ENCODE data around the gene TRIP4.

DNA sequence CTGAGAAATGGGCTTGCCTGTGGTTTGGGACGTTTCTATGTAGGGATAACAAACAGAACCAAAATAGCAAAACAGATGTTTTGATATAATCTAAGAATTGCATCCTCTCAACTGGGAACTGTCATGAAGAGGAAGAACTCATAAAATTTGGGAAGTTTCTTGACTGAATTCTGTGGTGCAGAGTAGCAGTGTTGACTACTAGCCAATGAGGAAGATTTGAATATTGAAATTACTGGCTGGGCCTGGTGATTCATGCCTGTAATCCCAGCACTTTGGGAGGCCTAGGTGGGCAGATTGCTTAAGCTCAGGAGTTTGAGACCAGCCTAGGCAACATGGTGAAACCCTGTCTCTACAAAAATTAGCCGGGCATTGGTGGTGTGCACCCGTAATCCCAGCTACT, 114.9 kb downstream of the TRIP4 start:
- no peak for TF ChIP-seq POLR2A (IDR thresholded peaks at IDR 0.05)
- TF ChIP-seq, protein P1, sequence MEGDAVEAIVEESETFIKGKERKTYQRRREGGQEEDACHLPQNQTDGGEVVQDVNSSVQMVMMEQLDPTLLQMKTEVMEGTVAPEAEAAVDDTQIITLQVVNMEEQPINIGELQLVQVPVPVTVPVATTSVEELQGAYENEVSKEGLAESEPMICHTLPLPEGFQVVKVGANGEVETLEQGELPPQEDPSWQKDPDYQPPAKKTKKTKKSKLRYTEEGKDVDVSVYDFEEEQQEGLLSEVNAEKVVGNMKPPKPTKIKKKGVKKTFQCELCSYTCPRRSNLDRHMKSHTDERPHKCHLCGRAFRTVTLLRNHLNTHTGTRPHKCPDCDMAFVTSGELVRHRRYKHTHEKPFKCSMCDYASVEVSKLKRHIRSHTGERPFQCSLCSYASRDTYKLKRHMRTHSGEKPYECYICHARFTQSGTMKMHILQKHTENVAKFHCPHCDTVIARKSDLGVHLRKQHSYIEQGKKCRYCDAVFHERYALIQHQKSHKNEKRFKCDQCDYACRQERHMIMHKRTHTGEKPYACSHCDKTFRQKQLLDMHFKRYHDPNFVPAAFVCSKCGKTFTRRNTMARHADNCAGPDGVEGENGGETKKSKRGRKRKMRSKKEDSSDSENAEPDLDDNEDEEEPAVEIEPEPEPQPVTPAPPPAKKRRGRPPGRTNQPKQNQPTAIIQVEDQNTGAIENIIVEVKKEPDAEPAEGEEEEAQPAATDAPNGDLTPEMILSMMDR (IDR thresholded peaks at IDR 0.05), result no peak
- TF ChIP-seq EP300 (IDR thresholded peaks at IDR 0.05), result no peak

All from tibial nerve (tissue), 4 donors.